Measurements from ENCODE around the gene SMARCAD1.

The SMARCAD1 gene

DNA sequence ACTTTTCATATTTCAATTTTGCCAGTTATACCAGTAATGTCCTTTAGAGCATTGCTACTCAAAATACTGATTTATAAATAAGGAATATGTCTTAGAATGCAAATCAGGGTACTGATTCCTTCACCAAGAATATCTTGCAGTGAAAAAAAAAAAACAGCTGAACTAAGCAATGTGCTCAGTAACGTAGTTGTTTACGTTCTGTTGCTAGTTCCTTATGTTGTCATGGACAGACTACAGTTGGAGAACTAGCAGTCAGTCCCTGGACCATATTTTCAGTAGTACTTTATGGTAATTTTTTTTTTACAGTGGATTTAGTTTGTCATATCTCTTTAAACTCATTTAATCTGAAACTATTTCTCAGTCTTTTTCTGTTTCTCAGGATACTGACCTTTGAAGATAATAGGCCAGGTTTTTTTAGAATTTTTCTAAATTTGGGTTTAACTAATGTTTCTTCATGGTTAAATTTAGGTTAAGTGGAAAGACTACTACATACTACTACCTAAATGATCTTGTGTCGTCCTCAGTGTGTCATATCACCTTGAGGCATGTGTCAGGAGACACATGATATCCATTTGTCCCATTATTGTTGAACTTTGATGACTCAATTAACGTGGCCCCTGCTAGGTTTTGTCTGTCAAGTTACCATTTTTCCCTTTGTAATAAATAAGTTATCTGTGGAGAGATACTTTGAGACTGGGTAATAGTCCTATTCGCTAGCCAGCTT, 21.0 kb downstream of the SMARCAD1 start:
- DNase-seq (ENCODE audit: low read depth in 2 of 2), result no peak

DNA sequence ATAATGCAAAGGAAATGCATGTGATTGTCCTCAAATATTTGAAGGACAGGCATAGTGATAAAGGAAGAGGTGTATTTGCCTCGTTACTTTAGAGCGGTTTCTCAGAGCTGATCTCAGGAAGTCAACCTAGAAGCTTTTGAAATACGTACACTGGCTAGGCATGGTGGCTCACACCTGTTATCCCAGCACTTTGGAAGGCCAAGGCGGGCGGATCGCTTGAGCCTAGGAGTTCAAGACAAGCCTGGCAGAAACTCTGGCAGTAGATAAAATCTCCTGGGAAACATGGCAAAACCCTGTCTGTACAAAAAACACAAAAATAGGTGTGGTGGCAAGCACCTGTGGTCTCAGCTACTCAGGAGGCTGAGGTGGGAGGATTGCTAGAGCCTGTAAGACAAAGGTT, 24.9 kb downstream of the SMARCAD1 start:
- DNase-seq (ENCODE audit: low read depth in 2 of 2), result no peak

DNA sequence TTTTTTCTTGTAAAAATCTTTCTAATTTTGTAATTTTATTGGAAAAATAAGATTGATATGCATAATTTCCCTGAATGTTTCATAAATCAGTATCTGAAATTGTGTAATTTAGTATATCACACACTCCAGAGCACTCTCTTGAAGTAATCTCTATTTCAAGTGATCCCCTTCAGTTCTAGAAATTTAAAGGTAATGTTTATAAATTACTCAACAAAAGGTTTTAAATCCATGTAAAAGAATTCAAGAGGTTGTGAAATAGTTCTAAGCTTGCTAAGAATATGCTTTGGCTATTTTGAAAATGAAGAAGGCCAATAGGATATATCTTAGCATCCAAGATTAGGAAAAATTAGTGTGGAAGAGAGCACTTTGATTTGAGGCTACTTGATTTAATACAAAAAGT, 28.2 kb downstream of the SMARCAD1 start:
- DNase-seq (ENCODE audit: low read depth in 2 of 2), result no peak

DNA sequence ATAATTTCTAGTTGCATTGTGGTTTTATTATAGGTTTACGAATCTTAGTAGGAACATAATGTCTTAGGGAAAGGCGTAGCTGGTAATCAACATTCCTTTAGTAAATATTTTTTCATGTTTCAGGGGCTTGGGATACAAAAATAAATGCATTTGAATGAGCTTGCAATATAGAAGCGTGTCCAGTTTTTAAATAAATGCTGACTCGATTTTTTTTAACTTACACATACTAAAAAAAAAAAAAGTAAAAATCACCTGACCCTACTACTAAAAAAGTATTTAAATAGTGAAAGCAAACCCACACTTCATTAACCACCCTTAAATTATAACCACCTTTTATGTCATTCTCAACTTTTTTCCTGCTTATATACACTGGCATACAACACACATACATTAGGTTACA, 29.6 kb downstream of the SMARCAD1 start:
- DNase-seq (ENCODE audit: low read depth in 2 of 2), result no peak

DNA sequence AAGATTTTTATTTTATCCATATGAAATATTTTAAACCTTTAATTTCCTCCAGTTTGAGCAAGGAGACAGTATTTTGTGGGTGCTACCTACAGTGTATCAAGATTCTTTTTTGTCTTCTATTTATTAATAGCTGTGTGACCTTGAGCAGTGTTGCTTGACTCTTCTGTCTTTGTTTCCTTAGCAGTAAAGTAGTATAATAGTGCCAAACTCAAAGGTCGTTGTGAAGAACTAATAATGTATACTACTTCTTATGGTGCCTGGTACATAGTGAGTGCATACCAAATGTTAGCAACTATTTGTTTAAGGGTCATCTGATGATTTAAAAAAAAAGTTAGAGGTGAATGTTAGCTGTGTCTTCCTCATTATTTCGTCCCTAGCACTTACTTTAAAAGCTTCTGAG, 30.5 kb downstream of the SMARCAD1 start:
- no peak for DNase-seq (ENCODE audit: low read depth in 2 of 2)

DNA sequence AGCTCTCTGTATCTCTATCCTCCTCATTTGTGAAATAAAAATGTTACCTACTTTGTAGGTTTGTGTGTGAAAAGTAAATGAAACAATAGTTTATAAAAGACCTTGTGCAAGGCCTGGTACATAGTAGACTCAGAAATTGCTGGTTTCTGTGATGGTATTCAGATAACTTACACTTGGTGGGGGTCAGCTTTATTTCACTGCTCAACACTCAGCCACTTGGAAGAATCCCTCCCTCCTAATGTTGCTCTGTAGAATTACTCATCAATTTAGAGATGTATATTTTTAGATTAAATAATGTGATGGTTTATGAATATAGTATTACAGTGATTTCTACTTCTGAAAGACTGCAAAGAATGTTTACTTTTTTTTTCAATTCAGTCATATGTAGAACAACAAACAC, 32.7 kb downstream of the SMARCAD1 start:
- DNase-seq (ENCODE audit: low read depth in 2 of 2), result no peak

DNA sequence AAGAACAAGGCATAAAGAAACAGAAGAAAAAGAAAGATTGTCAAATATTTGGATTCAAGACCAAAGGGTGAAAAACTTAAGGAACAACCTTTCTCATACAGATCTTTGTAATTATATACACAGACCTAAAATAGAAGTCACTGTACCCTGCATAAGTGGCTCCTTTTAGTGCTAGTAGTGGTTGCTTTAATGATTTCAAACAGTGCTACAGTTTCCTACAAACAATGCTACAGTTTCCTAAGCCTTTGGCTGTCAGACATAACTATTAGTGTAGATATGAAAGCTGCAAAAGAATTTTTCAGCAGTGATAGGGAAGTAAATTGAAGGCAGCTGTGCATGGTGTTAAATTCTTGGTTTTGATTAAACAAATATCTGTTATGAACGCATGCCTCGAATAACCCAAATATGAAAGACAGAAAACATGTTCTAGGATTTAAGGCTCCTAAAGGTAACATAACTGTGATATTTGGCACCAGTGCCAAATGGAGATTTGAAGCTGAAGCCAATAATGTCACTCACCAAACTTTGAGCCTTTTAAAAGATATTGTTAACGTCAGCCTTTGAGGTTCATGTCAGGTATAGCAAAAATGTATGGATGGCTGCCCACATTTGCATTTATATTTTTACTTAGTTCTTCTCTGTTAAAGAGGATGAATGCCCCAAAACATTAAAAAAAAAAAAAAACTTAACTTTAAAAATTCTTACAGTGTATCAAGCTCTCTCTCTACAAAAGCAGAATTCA, 36.6 kb downstream of the SMARCAD1 start:
- DNase-seq (ENCODE audit: low read depth in 2 of 2), result peak in 1 of 2 experiments; percentile 8

DNA sequence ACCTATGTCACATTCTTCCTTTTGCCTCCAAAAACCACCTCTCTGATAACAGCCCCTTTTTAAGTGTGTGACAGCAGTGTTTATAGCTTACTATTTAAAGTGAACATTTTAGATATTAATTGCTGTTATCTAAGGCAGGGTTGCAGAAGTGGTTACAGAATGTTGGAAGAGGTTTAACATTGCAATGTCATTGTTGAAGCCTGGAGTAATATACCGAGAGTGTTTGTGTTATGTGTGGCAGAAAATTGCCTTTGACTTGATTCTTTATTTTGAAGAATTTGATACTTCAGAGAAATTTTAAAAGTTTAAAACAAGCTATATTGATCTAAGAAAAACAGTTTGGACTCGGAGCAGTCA, 37.1 kb downstream of the SMARCAD1 start:
- no peak for DNase-seq (ENCODE audit: low read depth in 2 of 2)

DNA sequence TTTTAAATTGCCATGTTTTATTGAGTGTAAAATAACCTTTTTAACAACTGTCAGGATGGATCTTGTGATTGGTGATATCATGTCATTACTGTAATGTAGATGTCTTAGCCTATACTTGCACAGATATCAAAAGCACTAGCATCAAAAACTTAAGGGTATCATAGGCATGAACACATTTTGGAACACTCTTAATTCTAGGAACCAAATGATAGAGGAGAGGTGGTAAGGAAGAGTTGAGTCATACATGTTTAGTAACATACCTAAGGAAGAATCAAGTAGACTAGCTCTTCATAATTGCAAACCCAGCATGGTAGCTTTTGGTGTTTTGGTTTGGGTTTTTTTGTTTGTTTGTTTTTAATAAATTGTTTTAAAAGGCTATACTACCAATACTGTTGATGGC, 43.4 kb downstream of the SMARCAD1 start:
- no peak for DNase-seq (ENCODE audit: low read depth in 2 of 2)

DNA sequence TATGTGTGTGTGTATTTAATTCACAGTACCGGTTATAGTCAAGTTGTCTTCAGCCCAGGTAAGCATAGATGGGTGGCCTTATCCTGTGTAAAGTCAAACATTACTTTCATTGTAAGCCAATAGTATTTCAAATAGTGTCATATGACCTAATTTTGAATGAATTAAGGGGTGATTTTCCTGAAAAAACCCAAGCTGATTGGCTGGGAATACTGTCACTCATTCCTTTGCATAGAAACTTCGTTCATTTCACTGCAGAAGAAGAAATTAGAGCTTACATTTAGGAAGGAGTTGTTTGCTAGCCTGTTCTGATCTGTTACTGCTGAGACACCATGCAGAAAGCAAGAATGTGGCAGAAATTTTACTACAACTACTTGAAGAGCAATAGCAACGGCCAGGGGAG, 45.4 kb downstream of the SMARCAD1 start:
- no peak for DNase-seq (ENCODE audit: low read depth in 2 of 2)

DNA sequence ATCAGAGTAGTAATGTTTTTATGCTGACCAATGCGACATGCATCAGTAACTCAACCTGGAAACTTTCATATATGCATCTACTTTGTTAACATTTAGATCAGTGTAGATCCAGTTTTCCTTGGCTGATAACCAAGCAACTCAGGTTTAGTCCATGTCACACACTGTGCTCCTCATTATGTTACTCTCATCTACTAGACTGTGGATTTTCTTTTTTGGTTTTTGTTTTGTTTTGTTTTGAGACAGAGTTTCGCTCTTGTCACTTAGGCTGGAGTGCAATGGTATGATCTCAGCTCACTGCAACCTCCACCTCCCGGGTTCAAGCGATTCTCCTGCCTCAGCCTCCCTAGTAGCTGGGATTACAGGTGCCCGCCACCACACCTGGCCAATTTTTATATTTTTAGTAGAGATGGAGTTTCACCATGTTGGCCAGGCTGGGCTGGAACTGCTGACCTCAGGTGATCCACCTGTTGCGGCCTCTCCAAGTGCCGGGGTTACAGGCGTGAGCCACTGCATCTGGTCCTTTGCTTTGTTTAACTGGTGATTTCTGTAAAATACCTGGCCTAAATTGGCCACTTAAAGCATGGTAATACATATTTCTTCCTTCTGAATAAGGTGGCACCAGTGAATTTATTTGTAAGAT, 48.6 kb downstream of the SMARCAD1 start:
- no peak for DNase-seq (ENCODE audit: low read depth in 2 of 2)

DNA sequence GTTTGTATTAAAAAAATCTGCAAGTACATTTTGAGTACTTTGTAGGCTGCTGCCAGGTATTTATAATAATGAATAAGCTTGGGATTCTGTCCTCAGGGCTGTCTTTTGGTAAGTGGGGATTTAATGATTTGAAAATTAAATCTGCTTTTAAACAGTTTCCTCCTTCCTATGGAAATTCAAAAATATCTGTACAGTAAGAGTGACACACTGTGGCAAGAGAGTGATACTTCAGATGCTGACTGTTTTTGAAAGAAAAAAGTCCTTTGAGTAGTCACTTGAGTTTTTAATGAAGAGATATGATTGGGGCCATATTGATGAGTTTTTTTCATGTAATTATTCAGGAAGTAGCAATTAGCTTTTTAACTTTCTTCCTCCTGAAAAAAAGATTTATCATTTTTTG, 49.2 kb downstream of the SMARCAD1 start:
- DNase-seq (ENCODE audit: low read depth in 2 of 2), result no peak

DNA sequence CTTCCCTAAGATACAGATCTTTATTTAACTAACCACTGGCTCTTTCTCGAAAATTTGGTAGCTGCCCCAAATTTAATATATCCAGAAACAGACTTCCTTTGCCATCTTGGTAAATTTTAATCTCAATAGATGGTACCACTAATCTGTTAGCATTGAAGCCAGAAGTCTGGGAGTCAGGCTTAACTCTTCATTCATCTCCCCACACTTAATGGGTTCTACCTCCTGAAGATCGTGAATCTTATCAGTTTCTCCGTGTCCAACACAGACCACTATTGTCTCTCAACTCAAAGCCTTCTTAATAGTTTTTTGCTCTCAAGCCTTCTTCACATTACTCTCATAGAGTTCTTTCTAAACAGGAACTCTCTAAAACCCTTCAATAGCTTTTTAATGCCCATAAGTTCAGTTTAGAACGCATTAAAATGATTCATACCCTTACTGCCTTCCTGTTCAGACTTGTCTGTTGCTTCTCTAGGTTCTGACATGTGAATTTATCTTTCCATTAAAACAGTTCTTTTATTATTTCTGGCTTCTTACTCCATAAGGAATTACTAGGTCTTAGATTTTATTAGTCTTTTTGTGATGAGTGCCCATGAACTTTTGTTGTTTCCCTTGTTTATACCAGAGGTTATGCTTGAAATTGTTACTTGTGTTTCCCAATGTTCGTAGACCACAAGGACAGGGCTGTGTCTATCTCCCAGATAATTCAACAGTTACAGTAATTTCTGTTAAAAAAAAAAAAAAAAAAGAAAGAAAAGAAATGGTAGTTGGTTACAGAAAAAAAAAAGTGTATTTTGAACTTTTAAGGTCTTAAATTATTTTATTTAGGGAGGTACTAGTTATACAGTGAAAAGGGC, 54.7 kb downstream of the SMARCAD1 start:
- DNase-seq (ENCODE audit: low read depth in 2 of 2), result no peak

DNA sequence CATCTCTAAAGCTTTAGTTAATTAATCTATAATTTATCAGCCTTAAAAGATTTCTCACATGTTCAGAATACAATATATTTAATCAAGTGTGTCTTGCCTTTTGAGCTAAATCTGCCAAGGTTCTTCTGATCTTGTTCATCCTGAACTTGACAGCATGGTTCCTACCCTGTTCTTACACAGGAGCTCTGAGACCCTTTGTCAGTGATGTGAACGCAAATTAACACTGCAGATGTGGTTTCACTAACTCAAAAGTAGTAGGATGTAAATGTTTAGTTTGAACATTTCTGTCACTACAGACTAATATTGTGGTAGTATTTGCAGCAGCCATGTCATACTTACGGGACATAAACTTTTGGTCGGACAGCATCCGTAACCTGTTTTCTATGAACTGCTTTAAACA, 59.4 kb downstream of the SMARCAD1 start:
- DNase-seq (ENCODE audit: low read depth in 2 of 2), result no peak

DNA sequence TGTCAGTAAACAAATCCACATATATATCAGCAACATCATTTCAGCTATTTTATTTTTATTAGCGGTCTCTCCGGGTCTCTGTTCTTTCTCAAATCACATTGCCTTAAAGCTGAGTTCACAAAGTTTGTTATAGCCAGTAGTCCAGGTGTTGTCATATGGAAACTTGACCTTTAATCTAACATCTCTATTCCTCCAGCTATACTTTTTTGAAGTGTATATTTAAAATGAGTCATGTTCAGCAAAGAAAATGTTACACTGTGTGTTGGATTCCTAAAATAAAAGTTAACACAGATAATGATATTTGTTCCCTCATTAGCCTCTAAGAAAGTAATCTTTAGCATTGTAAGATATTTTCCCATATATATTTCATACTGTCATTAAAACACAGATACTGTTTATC, 63.6 kb downstream of the SMARCAD1 start:
- DNase-seq (ENCODE audit: low read depth in 2 of 2), result no peak

DNA sequence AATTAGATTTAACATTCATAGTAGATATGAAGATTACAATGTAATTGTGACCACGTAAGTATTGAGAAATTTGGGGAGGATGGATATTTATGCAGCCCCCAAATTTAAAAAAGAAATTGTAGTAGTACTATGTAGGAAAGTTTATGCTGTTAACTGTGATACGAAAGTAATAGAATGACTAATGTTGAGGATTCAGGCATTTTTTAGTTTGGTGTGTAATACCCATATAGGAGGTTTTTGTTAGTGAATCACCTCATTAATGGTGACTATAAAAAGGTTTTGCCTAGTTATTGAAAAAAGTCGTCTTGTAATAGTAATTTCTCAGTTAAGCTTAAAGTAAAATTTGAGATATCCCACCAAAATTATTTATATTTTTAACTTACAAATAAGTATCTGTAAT, 67.2 kb downstream of the SMARCAD1 start:
- peak; percentile 12 to 19 for DNase-seq (ENCODE audit: low read depth in 2 of 2)

DNA sequence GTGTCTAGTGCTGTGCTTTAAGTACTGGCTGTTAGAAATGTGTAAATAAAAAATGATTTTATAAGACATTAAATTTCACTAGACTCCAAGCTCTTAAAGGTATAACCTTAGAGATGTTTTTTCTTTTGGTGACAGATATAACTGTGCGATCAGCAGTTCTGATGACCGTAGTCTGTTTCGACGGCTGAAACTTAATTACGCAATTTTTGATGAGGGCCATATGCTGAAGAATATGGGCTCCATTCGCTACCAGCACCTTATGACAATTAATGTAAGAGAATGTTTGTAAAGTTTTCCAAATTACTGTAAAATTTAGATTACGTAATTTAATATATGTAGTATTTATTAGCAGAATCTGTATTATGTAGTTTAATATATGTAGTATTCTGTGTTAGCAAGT, 68.5 kb downstream of the SMARCAD1 start:
- no peak for DNase-seq (ENCODE audit: low read depth in 2 of 2)

DNA sequence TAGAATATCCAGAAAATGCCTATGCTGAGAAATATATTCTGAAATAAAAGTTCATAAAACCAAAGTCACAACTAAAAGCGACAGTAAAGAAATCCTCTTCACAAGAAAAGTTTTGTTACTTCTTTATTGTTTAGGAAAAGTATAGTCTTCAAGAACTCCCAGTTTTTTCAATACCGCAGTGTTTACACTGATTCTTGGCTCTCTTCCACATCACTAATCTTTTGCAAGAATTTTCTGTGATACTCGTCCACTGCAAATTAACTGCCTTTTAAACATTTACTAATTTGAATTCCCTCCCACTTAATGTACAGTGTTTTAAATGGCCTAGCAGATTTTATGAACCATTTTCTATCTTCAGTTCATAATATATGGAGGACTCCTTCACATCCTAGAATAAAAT, 69.9 kb downstream of the SMARCAD1 start:
- no peak for DNase-seq (ENCODE audit: low read depth in 2 of 2)

DNA sequence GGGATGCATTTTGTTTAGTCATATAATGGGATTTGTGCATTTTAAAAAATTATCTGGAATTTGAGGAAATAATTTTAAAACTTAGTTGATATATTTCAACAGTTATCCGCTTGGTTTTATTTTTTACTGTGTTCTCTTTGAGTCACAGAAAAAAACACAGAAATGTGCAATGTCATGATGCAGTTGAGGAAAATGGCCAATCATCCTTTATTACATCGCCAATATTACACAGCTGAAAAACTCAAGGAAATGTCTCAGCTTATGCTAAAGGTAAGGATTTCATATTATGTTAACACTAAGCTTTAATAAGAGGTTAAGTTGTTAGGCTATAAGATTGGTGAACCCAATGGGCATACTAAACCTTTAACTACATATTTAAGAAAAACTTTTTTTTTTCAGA, 71.1 kb downstream of the SMARCAD1 start:
- DNase-seq (ENCODE audit: low read depth in 2 of 2), result no peak

DNA sequence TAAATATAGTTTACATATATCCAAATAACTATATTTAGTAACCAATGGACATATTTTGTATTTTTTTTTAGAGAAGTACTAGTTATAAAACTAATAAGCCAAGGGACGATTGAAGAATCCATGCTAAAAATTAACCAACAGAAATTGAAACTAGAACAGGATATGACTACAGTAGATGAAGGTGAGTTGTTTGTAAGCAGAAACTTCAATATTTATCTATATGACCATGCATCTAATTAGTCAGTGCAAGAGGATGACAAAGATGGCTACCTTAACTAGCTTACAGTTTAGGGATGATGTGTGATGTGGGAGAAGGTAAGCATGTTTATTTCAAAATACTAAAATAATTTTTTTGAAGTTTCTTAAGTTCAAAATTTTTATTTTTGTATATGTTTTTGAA, 77.2 kb downstream of the SMARCAD1 start:
- DNase-seq (ENCODE audit: low read depth in 2 of 2), result no peak

DNA sequence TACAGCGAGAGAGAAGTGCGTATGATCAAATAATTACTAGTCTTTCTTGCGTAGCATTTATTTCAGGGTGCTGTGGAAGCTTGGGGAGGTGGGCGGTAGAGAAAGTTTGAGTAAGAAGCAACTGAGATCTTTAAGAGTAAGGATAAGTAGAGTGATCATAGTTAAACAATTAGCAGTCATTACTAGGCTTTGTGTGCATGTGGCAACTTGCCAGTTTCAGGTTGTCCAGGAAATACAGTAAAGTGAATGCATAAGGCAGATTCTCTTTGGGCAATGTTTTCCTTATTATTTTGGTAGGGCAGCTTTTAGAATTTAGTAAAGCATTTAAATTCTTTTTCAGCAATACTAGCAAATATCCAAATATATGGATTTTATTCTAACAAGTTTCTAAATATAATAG, 78.0 kb downstream of the SMARCAD1 start:
- no peak for DNase-seq (ENCODE audit: low read depth in 2 of 2)

DNA sequence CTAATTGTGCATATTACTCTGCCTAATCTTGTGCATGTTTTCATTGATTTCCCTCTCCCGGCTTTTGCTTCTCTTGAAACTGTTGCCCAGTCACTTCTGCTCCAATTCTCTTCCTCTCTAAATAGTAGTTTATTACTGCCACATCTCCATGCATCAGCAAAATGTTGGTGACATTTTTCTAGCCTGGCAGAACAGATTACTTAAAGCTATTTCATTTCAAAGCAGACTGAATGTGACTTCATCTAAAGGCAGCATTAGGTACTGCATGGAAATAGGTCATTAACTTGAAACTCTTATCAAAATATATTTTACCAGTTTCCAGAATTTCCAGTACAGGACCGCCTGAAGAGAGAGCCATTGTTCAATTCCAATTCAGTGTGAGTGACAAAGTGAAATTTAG, 82.6 kb downstream of the SMARCAD1 start:
- DNase-seq (ENCODE audit: low read depth in 2 of 2), result no peak

Measured in fibroblast of skin of left biceps (primary cell).